Measurements from ENCODE around the gene ELMO2.

DNA sequence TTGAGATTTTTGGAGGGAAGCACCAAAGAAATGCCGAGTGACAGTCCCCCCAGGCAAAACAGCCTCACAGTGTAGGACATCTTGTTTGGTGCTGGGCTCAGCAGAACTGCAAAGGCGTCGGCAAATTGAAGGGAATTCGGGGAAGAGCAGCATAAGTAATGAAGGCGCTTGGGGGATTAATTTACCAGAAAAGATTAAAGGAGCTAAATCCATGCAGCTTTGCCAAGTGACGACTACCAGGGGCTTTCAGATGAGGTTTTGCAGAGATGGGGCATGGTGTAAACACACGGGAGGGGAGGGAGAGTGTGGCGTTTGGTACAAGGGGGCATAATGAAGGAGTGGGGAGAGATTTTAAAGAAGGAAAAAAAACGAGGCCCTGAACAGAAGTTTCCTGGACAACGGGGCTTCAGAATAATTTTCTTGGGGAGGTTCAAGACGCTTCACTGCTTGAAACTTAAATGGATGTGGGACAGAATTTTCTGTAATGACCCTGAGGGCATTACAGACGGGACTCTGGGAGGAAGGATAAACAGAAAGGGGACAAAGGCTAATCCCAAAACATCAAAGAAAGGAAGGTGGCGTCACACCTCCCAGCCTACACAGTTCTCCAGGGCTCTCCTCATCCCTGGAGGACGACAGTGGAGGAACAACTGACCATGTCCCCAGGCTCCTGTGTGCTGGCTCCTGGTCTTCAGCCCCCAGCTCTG is 52.8 kb downstream of the ELMO2 start:
- TF ChIP-seq PREB (CRISPR knock-in tag; IDR thresholded peaks at IDR 0.05) (no peak), CEBPB (tag; IDR thresholded peaks at IDR 0.05) (no peak), DNMT1 (IDR thresholded peaks at IDR 0.05) (no peak)
